Adrenal gland (tissue), 5 donors: Measurements from ENCODE around the gene RPRML.

Experiments used
- CTCF ChIP-seq, 6 experiments: fragments of 450-650 bp in 4 of 6; fragments of 200-600 bp in 2 of 6; sonication (generic) in 1 of 6; IDR thresholded peaks; 1 replicate in 5 of 6; 2 replicates in 1 of 6; pipeline versions ENCODE4 v1.5.1 to v1.8.0; 2016 to 2021; ENCODE audit warnings: antibody characterized with exemption in 6 of 6, mild to moderate bottlenecking in 2 of 6, moderate library complexity in 1 of 6
- POLR2A ChIP-seq, 2 donors: fragments of 450-650 bp; IDR thresholded peaks; one replicate each; pipeline ENCODE4 v1.6.1; 2017; ENCODE audit warnings: antibody characterized with exemption in 2 of 2, mild to moderate bottlenecking in 2 of 2, moderate library complexity in 1 of 2
- donor health status: DM: no; HTN: no; CAD: no.

- TF ChIP-seq POLR2A (IDR thresholded peaks at IDR 0.05), result no peak
- no peak for TF ChIP-seq CTCF (IDR thresholded peaks at IDR 0.05)
Measured at GRCh38 chr17:46948544-46948943, 30.5 kb downstream of the RPRML start.
